ENCODE measurements around the gene WDR82. TPM values are rescaled to one million over a fixed set of nuclear protein-coding genes. Genes with fewer than 3 reads are reported as not detected.

The WDR82 gene
- total RNA-seq, 1 experiment from 2014 or later: 16.4 TPM

DNA sequence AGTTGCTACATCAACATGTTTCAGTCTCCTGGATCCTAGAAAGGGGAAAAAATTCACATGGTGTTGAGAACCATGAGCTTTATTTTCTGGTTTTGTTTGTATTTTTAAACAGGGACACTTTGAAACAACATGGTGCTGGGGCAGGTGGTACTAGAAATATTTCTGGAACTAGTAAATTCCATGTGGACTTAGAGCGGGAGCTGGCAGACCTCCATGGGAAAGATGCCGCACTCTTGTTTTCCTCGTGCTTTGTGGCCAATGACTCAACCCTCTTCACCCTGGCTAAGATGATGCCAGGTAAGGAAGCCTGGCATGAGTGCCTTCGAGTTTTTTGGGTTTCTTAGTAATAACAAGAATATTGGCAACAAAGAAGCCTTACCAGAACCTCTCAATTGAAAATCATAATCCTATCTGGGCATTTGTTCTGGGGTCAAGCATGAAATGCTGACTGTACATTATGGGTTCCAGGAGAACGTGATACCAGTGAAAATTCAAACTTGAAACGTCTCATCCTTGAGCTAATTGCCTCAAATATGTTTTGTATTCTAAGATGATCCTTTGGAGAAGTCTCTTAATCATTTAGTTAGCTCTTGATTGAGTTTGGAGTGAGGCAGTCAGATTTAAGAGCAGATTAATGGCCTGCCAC lies 72.6 kb downstream of the WDR82 start:
- no peak for DNase-seq (ENCODE audit: low spot score)

Small RNA genes within 50 kb of the gene (small RNA-seq; reads per million reads assigned to genes)
- gene MIR135A1 (not detected), gene MIRLET7G (40.9 reads per million, percentile 95 among the genes with 10 or more reads in this experiment)

Other genes with a start within 250 kb of the WDR82 start
- 15.7 and 18.5 TPM in 2 replicates for gene DUSP7, start 222.1 kb downstream of the WDR82 start, total RNA-seq (2014; rRNA removed; shearing (Covaris generic))
- gene POC1A, start 124.2 kb downstream of the WDR82 start, total RNA-seq (2014; rRNA removed; shearing (Covaris generic)): 25.2 and 27.4 TPM in 2 replicates
- gene ALAS1, start 80.5 kb downstream of the WDR82 start, total RNA-seq (2014; rRNA removed; shearing (Covaris generic)): 31.5 and 34.4 TPM in 2 replicates
- gene TLR9, start 53.0 kb downstream of the WDR82 start, total RNA-seq (2014; rRNA removed; shearing (Covaris generic)): not detected in 2 replicates
- 80.5 and 85.4 TPM in 2 replicates for gene TWF2, start 39.5 kb downstream of the WDR82 start, total RNA-seq (2014; rRNA removed; shearing (Covaris generic))
- 4.0 and 4.2 TPM in 2 replicates for gene PPM1M, start 32.9 kb downstream of the WDR82 start, total RNA-seq (2014; rRNA removed; shearing (Covaris generic))
- gene GLYCTK, start 9.2 kb upstream of the WDR82 start, total RNA-seq (2014; rRNA removed; shearing (Covaris generic)): 23.0 and 29.0 TPM in 2 replicates
- 1.4 and 4.0 TPM in 2 replicates for gene DNAH1, start 37.7 kb upstream of the WDR82 start, total RNA-seq (2014; rRNA removed; shearing (Covaris generic))
- 59.4 and 80.5 TPM in 2 replicates for gene BAP1, start 131.4 kb upstream of the WDR82 start, total RNA-seq (2014; rRNA removed; shearing (Covaris generic))
- gene PHF7, start 132.0 kb upstream of the WDR82 start, total RNA-seq (2014; rRNA removed; shearing (Covaris generic)): 1.6 and 2.7 TPM in 2 replicates
- 0.15 and 0.31 TPM in 2 replicates for gene SEMA3G, start 166.5 kb upstream of the WDR82 start, total RNA-seq (2014; rRNA removed; shearing (Covaris generic))
- gene TNNC1, start 175.4 kb upstream of the WDR82 start, total RNA-seq (2014; rRNA removed; shearing (Covaris generic)): 5.7 and 6.5 TPM in 2 replicates
- 43.8 and 47.7 TPM in 2 replicates for gene NISCH, start 177.0 kb upstream of the WDR82 start, total RNA-seq (2014; rRNA removed; shearing (Covaris generic))
- gene STAB1, start 216.7 kb upstream of the WDR82 start, total RNA-seq (2014; rRNA removed; shearing (Covaris generic)): 0.03 TPM in 1 of 2 replicates, not detected in the other